IMR-90 (cell line): Measurements from ENCODE around the gene ZNF835.

Source experiments
- BHLHE40 ChIP-seq: fragments of 150-350 bp; IDR thresholded peaks from 2 replicates; pipeline ENCODE4 v1.6.1; 2016; ENCODE audit warnings: mild to moderate bottlenecking, low read depth, low read length
- CEBPB ChIP-seq: IDR thresholded peaks from 2 replicates; pipeline ENCODE4 v1.6.1; 2012; ENCODE audit warnings: low read depth, low read length, improper control_type of control experiment
- MAFK ChIP-seq: IDR thresholded peaks from 2 replicates; pipeline ENCODE4 v1.6.1; 2012; ENCODE audit warnings: low read depth, low read length, improper control_type of control experiment
- MXI1 ChIP-seq: IDR thresholded peaks from 2 replicates; pipeline ENCODE4 v1.6.1; 2012; ENCODE audit warnings: low read depth, mild to moderate bottlenecking, low read length, moderate library complexity, borderline replicate concordance
- POLR2A ChIP-seq: IDR thresholded peaks from 2 replicates; pipeline ENCODE4 v1.6.1; 2012; ENCODE audit warnings: mild to moderate bottlenecking, low read depth, low read length
- RAD21 ChIP-seq: IDR thresholded peaks from 2 replicates; pipeline ENCODE4 v1.6.1; 2012; ENCODE audit warnings: low read length, improper control_type of control experiment
- RCOR1 ChIP-seq: IDR thresholded peaks from 2 replicates; pipeline ENCODE4 v1.6.1; 2012; ENCODE audit warnings: mild to moderate bottlenecking, low read length, improper control_type of control experiment; ENCODE audit not compliant: insufficient replicate concordance
- RFX5 ChIP-seq: IDR thresholded peaks from 2 replicates; pipeline ENCODE4 v1.8.0; 2012; ENCODE audit warnings: low read depth, mild to moderate bottlenecking, low read length, moderate library complexity
- SMC3 ChIP-seq: fragments of 150-350 bp; IDR thresholded peaks from 2 replicates; pipeline ENCODE4 v1.6.1; 2016; ENCODE audit warnings: low read depth, mild to moderate bottlenecking, antibody characterized with exemption, low read length, moderate library complexity
- TF ChIP-seq, protein P1 (sequence below): conservative IDR thresholded peaks from 2 replicates; pipeline ENCODE4 v1.5.1; 2012; ENCODE audit warnings: mild to moderate bottlenecking, low read depth, low read length, improper control_type of control experiment
- TF ChIP-seq, protein P2 (sequence below): fragments of 150-350 bp; IDR thresholded peaks from 2 replicates; pipeline ENCODE4 v1.6.1; 2016; ENCODE audit warnings: low read depth, mild to moderate bottlenecking, low read length, moderate library complexity, borderline replicate concordance
- TF ChIP-seq, protein P3 (sequence below): fragments of 150-350 bp; IDR thresholded peaks from 2 replicates; pipeline ENCODE4 v1.6.1; 2017; ENCODE audit warnings: mild to moderate bottlenecking, antibody characterized with exemption, low read length, low read depth

DNA sequence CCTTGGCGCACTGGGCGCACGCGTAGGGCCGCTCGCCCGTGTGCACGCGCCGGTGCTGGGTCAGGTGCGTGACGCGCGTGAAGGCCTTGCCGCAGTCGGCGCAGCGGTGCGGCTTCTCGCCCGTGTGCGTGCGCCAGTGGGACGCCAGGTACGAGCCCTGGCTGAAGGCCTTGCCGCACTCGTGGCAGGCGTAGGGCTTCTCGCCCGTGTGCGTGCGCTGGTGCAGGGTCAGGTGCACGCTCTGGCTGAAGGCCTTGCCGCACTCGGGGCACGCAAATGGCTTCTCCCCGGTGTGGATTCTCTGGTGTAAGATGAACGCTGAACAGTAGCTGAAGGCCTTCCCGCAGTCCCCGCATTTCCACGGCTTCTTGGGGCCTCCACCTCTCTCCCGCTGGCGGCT is 7.0 kb downstream of the ZNF835 start:
- TF ChIP-seq, protein P1, sequence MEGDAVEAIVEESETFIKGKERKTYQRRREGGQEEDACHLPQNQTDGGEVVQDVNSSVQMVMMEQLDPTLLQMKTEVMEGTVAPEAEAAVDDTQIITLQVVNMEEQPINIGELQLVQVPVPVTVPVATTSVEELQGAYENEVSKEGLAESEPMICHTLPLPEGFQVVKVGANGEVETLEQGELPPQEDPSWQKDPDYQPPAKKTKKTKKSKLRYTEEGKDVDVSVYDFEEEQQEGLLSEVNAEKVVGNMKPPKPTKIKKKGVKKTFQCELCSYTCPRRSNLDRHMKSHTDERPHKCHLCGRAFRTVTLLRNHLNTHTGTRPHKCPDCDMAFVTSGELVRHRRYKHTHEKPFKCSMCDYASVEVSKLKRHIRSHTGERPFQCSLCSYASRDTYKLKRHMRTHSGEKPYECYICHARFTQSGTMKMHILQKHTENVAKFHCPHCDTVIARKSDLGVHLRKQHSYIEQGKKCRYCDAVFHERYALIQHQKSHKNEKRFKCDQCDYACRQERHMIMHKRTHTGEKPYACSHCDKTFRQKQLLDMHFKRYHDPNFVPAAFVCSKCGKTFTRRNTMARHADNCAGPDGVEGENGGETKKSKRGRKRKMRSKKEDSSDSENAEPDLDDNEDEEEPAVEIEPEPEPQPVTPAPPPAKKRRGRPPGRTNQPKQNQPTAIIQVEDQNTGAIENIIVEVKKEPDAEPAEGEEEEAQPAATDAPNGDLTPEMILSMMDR = no peak
- TF ChIP-seq POLR2A (no peak), MXI1 (no peak), RFX5 (no peak), SMC3 (no peak), CEBPB (no peak), MAFK (no peak), RCOR1 (no peak), RAD21 (no peak), BHLHE40 (no peak)
- TF ChIP-seq, protein P2, sequence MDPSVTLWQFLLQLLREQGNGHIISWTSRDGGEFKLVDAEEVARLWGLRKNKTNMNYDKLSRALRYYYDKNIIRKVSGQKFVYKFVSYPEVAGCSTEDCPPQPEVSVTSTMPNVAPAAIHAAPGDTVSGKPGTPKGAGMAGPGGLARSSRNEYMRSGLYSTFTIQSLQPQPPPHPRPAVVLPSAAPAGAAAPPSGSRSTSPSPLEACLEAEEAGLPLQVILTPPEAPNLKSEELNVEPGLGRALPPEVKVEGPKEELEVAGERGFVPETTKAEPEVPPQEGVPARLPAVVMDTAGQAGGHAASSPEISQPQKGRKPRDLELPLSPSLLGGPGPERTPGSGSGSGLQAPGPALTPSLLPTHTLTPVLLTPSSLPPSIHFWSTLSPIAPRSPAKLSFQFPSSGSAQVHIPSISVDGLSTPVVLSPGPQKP = no peak
- TF ChIP-seq, protein P3, sequence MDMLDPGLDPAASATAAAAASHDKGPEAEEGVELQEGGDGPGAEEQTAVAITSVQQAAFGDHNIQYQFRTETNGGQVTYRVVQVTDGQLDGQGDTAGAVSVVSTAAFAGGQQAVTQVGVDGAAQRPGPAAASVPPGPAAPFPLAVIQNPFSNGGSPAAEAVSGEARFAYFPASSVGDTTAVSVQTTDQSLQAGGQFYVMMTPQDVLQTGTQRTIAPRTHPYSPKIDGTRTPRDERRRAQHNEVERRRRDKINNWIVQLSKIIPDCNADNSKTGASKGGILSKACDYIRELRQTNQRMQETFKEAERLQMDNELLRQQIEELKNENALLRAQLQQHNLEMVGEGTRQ = no peak
